ENCODE data around the gene HEPACAM. TPM values are rescaled to one million over a fixed set of nuclear protein-coding genes. Genes with fewer than 3 reads are reported as not detected.

HEPACAM gene
- total RNA-seq, 1 experiment from 2014 or later, result 0.11 TPM

- H3K4me1 ChIP-seq (ENCODE audit: insufficient read depth, low read length), result peaks cover 4% of the 10 kb centered on the region; the same call in 1 of the 2 replicates
- H3F3A ChIP-seq (ENCODE audit: low read length, unreplicated experiment), result no peaks in the 10 kb centered on the region
- intact Hi-C loops (cut with micrococcal nuclease), result no loop called here
- ATAC-seq (no peak), DNase-seq (no peak)
- H3K36me3 ChIP-seq (ENCODE audit: low read depth, low read length), result no peaks in the 10 kb centered on the region
- H3K27ac ChIP-seq (ENCODE audit: low read length), result no peak overlapping the region
- no peaks in the 10 kb centered on the region for H3K9me3 ChIP-seq (ENCODE audit: low read length)
- POLR2A ChIA-PET (ENCODE audit: unreplicated experiment), result no interaction called here
- no peak for TF ChIP-seq CTCF (conservative IDR thresholded peaks at IDR 0.05; ENCODE audit: low read depth, low read length)
- no peak for TF ChIP-seq EZH2phosphoT487 (IDR thresholded peaks at IDR 0.05; ENCODE audit: borderline replicate concordance, low read length)
- TF ChIP-seq EZH2 (IDR thresholded peaks at IDR 0.05; ENCODE audit: low read length, unreplicated experiment), result no peak
- no peak overlapping the region for H2AFZ ChIP-seq (ENCODE audit: low read length)
- no peaks in the 10 kb centered on the region for H3K9me2 ChIP-seq (replicated peaks; ENCODE audit: low read length)
- H3K9ac ChIP-seq (ENCODE audit: low read length), result no peak overlapping the region
- H3K27me3 ChIP-seq (ENCODE audit: low read length), result no peaks in the 10 kb centered on the region
- CTCF ChIA-PET, result interaction anchor here (0.5 kb wide), 1 partner anchor 69 kb away, joined by 3 read pairs; no protein-coding TSS in a partner anchor
- no peak overlapping the region for H3K4me3 ChIP-seq (ENCODE audit: low read length)
- BruUV-seq (replicated peaks), result no TSS peak
- H3K4me2 ChIP-seq (ENCODE audit: low read length), result no peak overlapping the region
- no peaks in the 10 kb centered on the region for H4K20me1 ChIP-seq (ENCODE audit: low read length)
- no peaks in the 10 kb centered on the region for H3K79me2 ChIP-seq (ENCODE audit: low read length)
These were observed 8.7 kb upstream of the HEPACAM start for GRCh38 chr11:124944565-124944964.

- Histone ChIP-seq H3K27ac (ENCODE audit: low read length) (no peak overlapping the region), H3K27me3 (ENCODE audit: low read length) (no peaks in the 10 kb centered on the region), H3K4me2 (ENCODE audit: low read length) (no peak overlapping the region), H3K4me3 (ENCODE audit: low read length) (no peak overlapping the region), H3K36me3 (ENCODE audit: low read depth, low read length) (no peaks in the 10 kb centered on the region), H3K79me2 (ENCODE audit: low read length) (no peaks in the 10 kb centered on the region), H3F3A (ENCODE audit: low read length, unreplicated experiment) (no peaks in the 10 kb centered on the region), H3K9me2 (replicated peaks; ENCODE audit: low read length) (no peaks in the 10 kb centered on the region), H2AFZ (ENCODE audit: low read length) (no peak overlapping the region), H3K4me1 (ENCODE audit: insufficient read depth, low read length) (peaks cover 4% of the 10 kb centered on the region; the same call in 1 of the 2 replicates), H4K20me1 (ENCODE audit: low read length) (no peaks in the 10 kb centered on the region), H3K9ac (ENCODE audit: low read length) (no peak overlapping the region), H3K9me3 (ENCODE audit: low read length) (no peaks in the 10 kb centered on the region)
- ChIA-PET CTCF (interaction anchor here (0.5 kb wide), 2 partner anchors 17 to 68 kb away, joined by 3 read pairs; no protein-coding TSS in a partner anchor), POLR2A (ENCODE audit: unreplicated experiment) (no interaction called here)
- DNase-seq (no peak), ATAC-seq (no peak)
- BruUV-seq (replicated peaks), result no TSS peak
- TF ChIP-seq EZH2phosphoT487 (IDR thresholded peaks at IDR 0.05; ENCODE audit: borderline replicate concordance, low read length) (no peak), EZH2 (IDR thresholded peaks at IDR 0.05; ENCODE audit: low read length, unreplicated experiment) (no peak)
- intact Hi-C loops (cut with micrococcal nuclease), result no loop called here
These were observed 7.9 kb upstream of the HEPACAM start for GRCh38 chr11:124943741-124944140.

- Histone ChIP-seq H3K27ac (ENCODE audit: low read length) (no peak overlapping the region), H3K9me2 (replicated peaks; ENCODE audit: low read length) (no peaks in the 10 kb centered on the region), H3K4me1 (ENCODE audit: insufficient read depth, low read length) (peaks cover 4% of the 10 kb centered on the region; the same call in 1 of the 2 replicates), H3K9ac (ENCODE audit: low read length) (no peak overlapping the region), H4K20me1 (ENCODE audit: low read length) (no peaks in the 10 kb centered on the region), H3K9me3 (ENCODE audit: low read length) (no peaks in the 10 kb centered on the region), H3K36me3 (ENCODE audit: low read depth, low read length) (no peaks in the 10 kb centered on the region), H3K4me2 (ENCODE audit: low read length) (no peak overlapping the region), H3K4me3 (ENCODE audit: low read length) (no peak overlapping the region), H3K27me3 (ENCODE audit: low read length) (no peaks in the 10 kb centered on the region), H2AFZ (ENCODE audit: low read length) (no peak overlapping the region), H3K79me2 (ENCODE audit: low read length) (no peaks in the 10 kb centered on the region), H3F3A (ENCODE audit: low read length, unreplicated experiment) (no peaks in the 10 kb centered on the region)
- BruUV-seq (replicated peaks), result no TSS peak
- DNase-seq (no peak), ATAC-seq (no peak)
- no peak for TF ChIP-seq EZH2phosphoT487 (IDR thresholded peaks at IDR 0.05; ENCODE audit: borderline replicate concordance, low read length)
- no peak for TF ChIP-seq CTCF (conservative IDR thresholded peaks at IDR 0.05; ENCODE audit: low read depth, low read length)
- no peak for TF ChIP-seq EZH2 (IDR thresholded peaks at IDR 0.05; ENCODE audit: low read length, unreplicated experiment)
- intact Hi-C loops (cut with micrococcal nuclease), result no loop called here
- POLR2A ChIA-PET (ENCODE audit: unreplicated experiment), result no interaction called here
- CTCF ChIA-PET, result interaction anchor here (0.5 kb wide), 1 partner anchor 16 kb away, joined by 3 read pairs; no protein-coding TSS in a partner anchor
These were observed 7.4 kb upstream of the HEPACAM start for GRCh38 chr11:124943254-124943616.

All from PC-3 (cell line).